Measurements from ENCODE around the gene ANK2.

Gene ANK2

DNA sequence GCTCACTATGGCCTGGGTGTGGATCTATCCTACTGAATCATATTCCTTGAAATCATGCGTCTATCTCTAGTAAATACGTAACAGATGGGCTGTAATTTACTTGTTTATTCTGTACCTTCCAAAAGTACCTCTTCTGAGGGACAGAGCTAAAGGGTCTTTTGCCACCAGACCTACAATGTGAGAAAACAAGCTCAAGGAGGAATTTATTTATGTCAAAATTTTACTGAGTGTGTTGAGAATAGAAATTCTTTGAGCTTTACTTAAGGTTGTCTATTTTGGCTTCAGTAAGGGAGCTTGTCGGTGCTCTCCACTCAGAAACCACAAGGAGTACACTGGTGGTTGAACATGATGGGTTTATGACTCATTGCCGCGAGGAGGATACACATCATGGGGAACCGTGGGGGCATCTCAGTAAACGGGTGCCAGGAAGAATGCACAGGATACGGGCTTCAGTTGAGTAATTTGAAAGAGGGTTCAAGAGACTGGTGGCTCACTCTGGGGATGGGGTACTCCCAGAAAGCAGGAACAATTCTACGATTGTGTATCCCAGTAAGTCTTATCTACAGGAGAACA is 3.0 kb downstream of the ANK2 start:
- H2AFZ ChIP-seq (ENCODE audit: low read depth, low read length): no peak overlapping the region
- H3K4ac ChIP-seq (ENCODE audit: low read depth in 1 of 2, low read length in 2 of 2): no peak overlapping the region
- H3K23ac ChIP-seq (ENCODE audit: low read length in 2 of 2): no peak overlapping the region
- no peak overlapping the region for H3K14ac ChIP-seq (ENCODE audit: low read length in 2 of 2)
- H3K79me1 ChIP-seq (replicated peaks; ENCODE audit: low read length, poor library complexity, severe bottlenecking): peaks cover 1% of the 10 kb centered on the region
- H2BK15ac ChIP-seq (ENCODE audit: low read depth, poor library complexity, severe bottlenecking): no peak overlapping the region
- H3K27me3 ChIP-seq (ENCODE audit: control insufficient read depth in 1 of 2, insufficient read depth in 1 of 2, low read length in 2 of 2): no peaks in the 10 kb centered on the region
- H3K4me2 ChIP-seq (ENCODE audit: low read length, poor library complexity, severe bottlenecking): no peak overlapping the region
- H2BK5ac ChIP-seq (ENCODE audit: low read depth, low read length, poor library complexity, severe bottlenecking): no peak overlapping the region
- H2BK12ac ChIP-seq (ENCODE audit: low read length in 2 of 2): no peak overlapping the region
- peak; percentile 72 for DNase-seq
- H3K9me3 ChIP-seq (ENCODE audit: control insufficient read depth, low read length): no peaks in the 10 kb centered on the region
- H3K4me3 ChIP-seq (ENCODE audit: insufficient read depth in 1 of 2, low read depth in 1 of 2, low read length in 2 of 2): no peak overlapping the region
- no peak overlapping the region for H3K9ac ChIP-seq (ENCODE audit: low read length)
- H2BK120ac ChIP-seq (ENCODE audit: low read depth, low read length): no peak overlapping the region
- peak overlapping the region; percentile 25 for H3K27ac ChIP-seq (ENCODE audit: low read length, poor library complexity, severe bottlenecking)
- H2AK5ac ChIP-seq (ENCODE audit: low read length, severe bottlenecking): peak overlapping the region; percentile 65
- H4K91ac ChIP-seq (ENCODE audit: low read length): no peak overlapping the region
- no peaks in the 10 kb centered on the region for H3K36me3 ChIP-seq (ENCODE audit: control insufficient read depth in 1 of 2, insufficient read depth in 2 of 2, low read depth in 1 of 2, low read length in 2 of 2)
- WGBS: 45% methylated on average over 7 of the region's 9 CpGs
- H3K18ac ChIP-seq (ENCODE audit: low read depth in 1 of 2, low read length in 2 of 2): no peak overlapping the region
- no peak overlapping the region for H4K8ac ChIP-seq (ENCODE audit: low read length)
- peaks cover 3% of the 10 kb centered on the region for H3K4me1 ChIP-seq (ENCODE audit: control insufficient read depth, insufficient read depth, low read depth, low read length)

DNA sequence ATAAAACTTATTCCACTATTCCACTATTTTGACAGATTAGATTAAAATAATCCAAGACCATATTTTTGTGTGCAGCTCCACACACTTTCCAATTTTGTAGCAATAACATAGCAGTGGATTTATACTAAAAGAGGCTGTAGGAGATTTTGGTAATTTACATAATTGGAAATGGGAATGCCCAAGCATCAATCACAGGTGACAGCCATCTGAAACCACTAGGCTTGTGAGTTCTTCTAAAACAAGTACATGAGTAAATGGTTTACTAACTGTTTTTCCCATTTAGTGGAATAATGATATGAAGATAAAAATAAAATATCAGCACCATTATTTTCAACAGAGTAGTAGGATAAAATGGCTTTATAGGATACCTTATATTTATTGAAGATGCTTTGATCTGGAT is 4.4 kb downstream of the ANK2 start:
- Histone ChIP-seq H2BK12ac (ENCODE audit: low read length in 2 of 2) (no peak overlapping the region), H3K4me1 (ENCODE audit: control insufficient read depth, insufficient read depth, low read depth, low read length) (peaks cover 3% of the 10 kb centered on the region), H3K23ac (ENCODE audit: low read length in 2 of 2) (no peak overlapping the region), H2AK5ac (ENCODE audit: low read length, severe bottlenecking) (no peak overlapping the region), H3K79me1 (replicated peaks; ENCODE audit: low read length, poor library complexity, severe bottlenecking) (peaks cover 1% of the 10 kb centered on the region), H3K27ac (ENCODE audit: low read length, poor library complexity, severe bottlenecking) (no peak overlapping the region), H2BK15ac (ENCODE audit: low read depth, poor library complexity, severe bottlenecking) (no peak overlapping the region), H3K27me3 (ENCODE audit: control insufficient read depth in 1 of 2, insufficient read depth in 1 of 2, low read length in 2 of 2) (no peaks in the 10 kb centered on the region), H3K18ac (ENCODE audit: low read depth in 1 of 2, low read length in 2 of 2) (no peak overlapping the region), H2BK120ac (ENCODE audit: low read depth, low read length) (no peak overlapping the region), H4K8ac (ENCODE audit: low read length) (no peak overlapping the region), H3K9me3 (ENCODE audit: control insufficient read depth, low read length) (no peaks in the 10 kb centered on the region), H4K91ac (ENCODE audit: low read length) (no peak overlapping the region), H3K4me2 (ENCODE audit: low read length, poor library complexity, severe bottlenecking) (no peak overlapping the region), H3K14ac (ENCODE audit: low read length in 2 of 2) (no peak overlapping the region), H2AFZ (ENCODE audit: low read depth, low read length) (no peak overlapping the region), H3K4me3 (ENCODE audit: insufficient read depth in 1 of 2, low read depth in 1 of 2, low read length in 2 of 2) (no peak overlapping the region), H3K4ac (ENCODE audit: low read depth in 1 of 2, low read length in 2 of 2) (no peak overlapping the region), H3K9ac (ENCODE audit: low read length) (no peak overlapping the region), H3K36me3 (ENCODE audit: control insufficient read depth in 1 of 2, insufficient read depth in 2 of 2, low read depth in 1 of 2, low read length in 2 of 2) (no peaks in the 10 kb centered on the region), H2BK5ac (ENCODE audit: low read depth, low read length, poor library complexity, severe bottlenecking) (no peak overlapping the region)
- DNase-seq: no peak

DNA sequence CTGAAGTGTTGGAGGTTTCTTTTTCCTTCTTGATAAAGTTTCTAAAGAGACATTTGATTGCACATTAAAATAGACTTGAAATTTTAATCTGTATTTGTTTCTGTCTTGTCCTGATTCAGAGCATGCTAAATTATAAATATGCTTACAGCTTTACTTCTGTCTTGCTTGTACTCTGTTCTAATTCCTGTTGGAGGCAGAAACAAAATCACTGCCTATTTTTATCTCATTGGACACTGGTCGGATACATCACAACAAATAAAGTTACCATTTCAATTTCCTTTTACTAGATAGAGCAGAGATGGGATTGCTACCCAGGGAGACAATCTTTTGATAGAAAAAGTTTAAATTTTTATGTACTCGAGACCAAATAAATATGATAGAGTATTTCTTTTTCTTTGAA is 6.9 kb downstream of the ANK2 start:
- peaks cover 2% of the 10 kb centered on the region for H3K4me1 ChIP-seq (ENCODE audit: control insufficient read depth, insufficient read depth, low read depth, low read length)

DNA sequence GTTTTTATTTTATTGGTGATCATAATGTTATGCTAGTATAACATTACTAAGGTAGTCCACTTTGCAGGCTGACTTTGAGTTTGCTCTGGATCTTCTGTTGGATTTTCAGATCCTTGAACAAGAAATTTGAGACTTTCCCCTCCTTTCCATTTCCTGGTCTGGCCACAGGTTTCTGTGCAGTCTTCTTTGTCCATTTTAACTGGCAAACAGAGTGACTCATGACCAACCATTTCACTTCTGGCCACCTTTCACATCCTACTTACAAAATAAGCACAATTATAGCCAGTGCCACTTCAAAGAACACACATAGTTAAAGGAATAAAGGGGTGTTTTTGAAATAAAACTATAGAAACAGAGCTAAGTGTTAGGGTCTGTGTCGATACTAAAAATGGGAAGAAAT is 8.4 kb downstream of the ANK2 start:
- Histone ChIP-seq H3K4me3 (ENCODE audit: insufficient read depth in 1 of 2, low read depth in 1 of 2, low read length in 2 of 2) (no peak overlapping the region), H3K4me1 (ENCODE audit: control insufficient read depth, insufficient read depth, low read depth, low read length) (no peaks in the 10 kb centered on the region), H3K9ac (ENCODE audit: low read length) (no peak overlapping the region), H3K27me3 (ENCODE audit: control insufficient read depth in 1 of 2, insufficient read depth in 1 of 2, low read length in 2 of 2) (no peaks in the 10 kb centered on the region), H3K23ac (ENCODE audit: low read length in 2 of 2) (no peak overlapping the region), H3K18ac (ENCODE audit: low read depth in 1 of 2, low read length in 2 of 2) (no peak overlapping the region), H3K4ac (ENCODE audit: low read depth in 1 of 2, low read length in 2 of 2) (no peak overlapping the region), H2BK15ac (ENCODE audit: low read depth, poor library complexity, severe bottlenecking) (no peak overlapping the region), H4K8ac (ENCODE audit: low read length) (no peak overlapping the region), H2BK12ac (ENCODE audit: low read length in 2 of 2) (no peak overlapping the region), H3K9me3 (ENCODE audit: control insufficient read depth, low read length) (no peaks in the 10 kb centered on the region), H3K4me2 (ENCODE audit: low read length, poor library complexity, severe bottlenecking) (no peak overlapping the region), H2BK120ac (ENCODE audit: low read depth, low read length) (no peak overlapping the region), H3K79me1 (replicated peaks; ENCODE audit: low read length, poor library complexity, severe bottlenecking) (no peaks in the 10 kb centered on the region), H3K14ac (ENCODE audit: low read length in 2 of 2) (no peak overlapping the region), H3K27ac (ENCODE audit: low read length, poor library complexity, severe bottlenecking) (peak overlapping the region; percentile 32), H2AFZ (ENCODE audit: low read depth, low read length) (no peak overlapping the region), H2BK5ac (ENCODE audit: low read depth, low read length, poor library complexity, severe bottlenecking) (no peak overlapping the region), H2AK5ac (ENCODE audit: low read length, severe bottlenecking) (no peak overlapping the region), H4K91ac (ENCODE audit: low read length) (no peak overlapping the region), H3K36me3 (ENCODE audit: control insufficient read depth in 1 of 2, insufficient read depth in 2 of 2, low read depth in 1 of 2, low read length in 2 of 2) (no peaks in the 10 kb centered on the region)
- peak; percentile 18 for DNase-seq
- WGBS: 100% methylated on average over 1 of the region's 1 CpG

More for the DNA sequence above, 6.9 kb downstream of the ANK2 start:
- Histone ChIP-seq H3K9me3 (ENCODE audit: control insufficient read depth, low read length) (no peaks in the 10 kb centered on the region), H2AFZ (ENCODE audit: low read depth, low read length) (no peak overlapping the region), H2BK120ac (ENCODE audit: low read depth, low read length) (no peak overlapping the region), H2BK12ac (ENCODE audit: low read length in 2 of 2) (no peak overlapping the region), H3K4me3 (ENCODE audit: insufficient read depth in 1 of 2, low read depth in 1 of 2, low read length in 2 of 2) (no peak overlapping the region), H3K23ac (ENCODE audit: low read length in 2 of 2) (no peak overlapping the region), H3K79me1 (replicated peaks; ENCODE audit: low read length, poor library complexity, severe bottlenecking) (no peaks in the 10 kb centered on the region), H3K27me3 (ENCODE audit: control insufficient read depth in 1 of 2, insufficient read depth in 1 of 2, low read length in 2 of 2) (no peaks in the 10 kb centered on the region), H2AK5ac (ENCODE audit: low read length, severe bottlenecking) (no peak overlapping the region), H4K91ac (ENCODE audit: low read length) (no peak overlapping the region), H3K36me3 (ENCODE audit: control insufficient read depth in 1 of 2, insufficient read depth in 2 of 2, low read depth in 1 of 2, low read length in 2 of 2) (no peaks in the 10 kb centered on the region), H4K8ac (ENCODE audit: low read length) (no peak overlapping the region), H3K4ac (ENCODE audit: low read depth in 1 of 2, low read length in 2 of 2) (no peak overlapping the region), H2BK15ac (ENCODE audit: low read depth, poor library complexity, severe bottlenecking) (no peak overlapping the region), H3K4me2 (ENCODE audit: low read length, poor library complexity, severe bottlenecking) (no peak overlapping the region), H3K9ac (ENCODE audit: low read length) (no peak overlapping the region), H3K18ac (ENCODE audit: low read depth in 1 of 2, low read length in 2 of 2) (no peak overlapping the region), H3K14ac (ENCODE audit: low read length in 2 of 2) (no peak overlapping the region), H3K27ac (ENCODE audit: low read length, poor library complexity, severe bottlenecking) (no peak overlapping the region), H2BK5ac (ENCODE audit: low read depth, low read length, poor library complexity, severe bottlenecking) (no peak overlapping the region)
- WGBS: no CpG with 5 or more reads among the region's 2 CpGs
- no peak for DNase-seq

Data from mesenchymal stem cell (in vitro differentiated cells and primary cell).